Gastrocnemius medialis (tissue), 4 donors: ENCODE measurements around the gene KLHL40. TPM values are rescaled to one million over a fixed set of nuclear protein-coding genes. Genes with fewer than 3 reads are reported as not detected.

ENCODE experiments used
- ATAC-seq, 2 donors: fragments of 150-250 bp; one replicate each; pipeline ENCODE4 v1.9.1; 2016
- DNase-seq, 2 donors: peaks; one replicate each; pipeline ENCODE4 v3.0.0-alpha.2; 2019
- H3K27ac ChIP-seq, 4 donors: fragments of 200-600 bp; sonication (generic); 1 replicate in 1 of 4; 2 replicates in 3 of 4; pipeline ENCODE4 v1.5.1; 2016 to 2018; ENCODE audit warnings: mild to moderate bottlenecking in 2 of 4, moderate library complexity in 1 of 4
- H3K27me3 ChIP-seq, 3 donors: fragments of 200-600 bp; sonication (generic) in 2 of 3; 1 replicate in 1 of 3; 2 replicates in 2 of 3; pipeline versions ENCODE4 v1.5.1 to v1.6.0; 2016 to 2019; ENCODE audit warnings: mild to moderate bottlenecking in 1 of 3, moderate library complexity in 1 of 3
- H3K36me3 ChIP-seq, 2 donors: fragments of 200-600 bp; sonication (generic) in 1 of 2; one replicate each; pipeline ENCODE4 v1.5.1; 2017 to 2018
- H3K4me1 ChIP-seq, 2 donors: fragments of 200-600 bp; sonication (generic) in 1 of 2; one replicate each; pipeline ENCODE4 v1.5.1; 2016 to 2017; ENCODE audit warnings: mild to moderate bottlenecking in 2 of 2
- H3K4me3 ChIP-seq, 4 donors: fragments of 200-600 bp; sonication (generic) in 3 of 4; 1 replicate in 1 of 4; 2 replicates in 3 of 4; pipeline ENCODE4 v1.5.1; 2016 to 2019; ENCODE audit warnings: mild to moderate bottlenecking in 2 of 4
- H3K9me3 ChIP-seq, 3 donors: fragments of 200-600 bp; sonication (generic) in 2 of 3; 1 replicate in 1 of 3; 2 replicates in 2 of 3; pipeline ENCODE4 v1.5.1; 2016 to 2019
- POLR2A ChIP-seq, 2 donors: fragments of 450-650 bp; IDR thresholded peaks; one replicate each; pipeline ENCODE4 v1.6.1; 2017; ENCODE audit warnings: antibody characterized with exemption in 2 of 2, mild to moderate bottlenecking in 2 of 2, moderate library complexity in 2 of 2
- in situ Hi-C, 4 donors: fragments of 200-750 bp; cut with MboI; loops; one replicate each; pipeline versions ENCODE4 v1.15.0 to v1.8.0; 2017; ENCODE audit warnings: low sequenced_read_pairs in 4 of 4
- intact Hi-C: fragments of 100-400 bp; cut with DNase I; formaldehyde crosslinking; loops from one replicate; pipeline ENCODE4 v1.15.1; 2023; ENCODE audit warnings: low total_unique reads
- total RNA-seq, 4 donors: library from RNA; depleted of rRNA; stranded (reverse); fragments of >200 nt; gene quantifications; one replicate each; pipeline versions ENCODE4 v1.1.0 to v1.2.3, GENCODE V29; 2016
- TF ChIP-seq, protein P1 (sequence below), 5 experiments: fragments of 450-650 bp in 3 of 5; fragments of 200-600 bp in 2 of 5; sonication (generic) in 2 of 5; IDR thresholded peaks in 4 of 5; conservative IDR thresholded peaks in 1 of 5; 1 replicate in 4 of 5; 2 replicates in 1 of 5; pipeline ENCODE4 v1.5.1; 2016 to 2019; ENCODE audit warnings: antibody characterized with exemption in 5 of 5, mild to moderate bottlenecking in 3 of 5, moderate library complexity in 3 of 5

Gene KLHL40
- total RNA-seq, 4 donors from 2014 or later: 197 to 682 (median 397) TPM

DNA sequence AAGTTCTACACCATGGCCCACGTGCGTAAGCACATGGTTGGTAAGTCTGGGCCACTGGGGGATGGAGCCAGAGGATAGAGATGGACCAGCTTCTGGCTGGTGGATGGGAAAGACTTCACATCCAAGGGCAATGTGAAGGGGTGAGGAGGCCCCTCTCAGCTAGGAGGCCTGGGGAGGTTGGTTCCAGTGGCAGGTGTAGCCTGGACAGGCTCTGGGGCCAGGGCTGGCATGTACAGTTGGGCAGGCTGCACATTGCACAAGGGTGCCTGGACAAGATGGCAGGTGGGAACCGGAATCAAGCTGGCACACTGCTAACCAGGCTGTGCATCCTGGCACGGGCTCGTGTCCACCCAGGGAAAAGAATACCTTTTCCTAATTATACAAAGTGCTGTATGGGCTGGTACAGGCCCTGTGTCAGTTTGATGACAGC lies 23.7 kb upstream of the KLHL40 start:
- intact Hi-C loops (no loop called here), in situ Hi-C loops (no loop called here)
- peak in 1 of 2 donors; percentile 74 for DNase-seq
- Histone ChIP-seq H3K27me3 (no peaks in the 10 kb centered on the region), H3K9me3 (no peaks in the 10 kb centered on the region), H3K4me1 (peaks cover 35 to 44% of the 10 kb centered on the region in 2 donors), H3K36me3 (peaks cover 0 to 8% of the 10 kb centered on the region in 2 donors), H3K27ac (peak overlapping the region; percentile 87 to 100 (median 98)), H3K4me3 (no peak overlapping the region)
- no peak for TF ChIP-seq POLR2A (IDR thresholded peaks at IDR 0.05)
- TF ChIP-seq, protein P1, sequence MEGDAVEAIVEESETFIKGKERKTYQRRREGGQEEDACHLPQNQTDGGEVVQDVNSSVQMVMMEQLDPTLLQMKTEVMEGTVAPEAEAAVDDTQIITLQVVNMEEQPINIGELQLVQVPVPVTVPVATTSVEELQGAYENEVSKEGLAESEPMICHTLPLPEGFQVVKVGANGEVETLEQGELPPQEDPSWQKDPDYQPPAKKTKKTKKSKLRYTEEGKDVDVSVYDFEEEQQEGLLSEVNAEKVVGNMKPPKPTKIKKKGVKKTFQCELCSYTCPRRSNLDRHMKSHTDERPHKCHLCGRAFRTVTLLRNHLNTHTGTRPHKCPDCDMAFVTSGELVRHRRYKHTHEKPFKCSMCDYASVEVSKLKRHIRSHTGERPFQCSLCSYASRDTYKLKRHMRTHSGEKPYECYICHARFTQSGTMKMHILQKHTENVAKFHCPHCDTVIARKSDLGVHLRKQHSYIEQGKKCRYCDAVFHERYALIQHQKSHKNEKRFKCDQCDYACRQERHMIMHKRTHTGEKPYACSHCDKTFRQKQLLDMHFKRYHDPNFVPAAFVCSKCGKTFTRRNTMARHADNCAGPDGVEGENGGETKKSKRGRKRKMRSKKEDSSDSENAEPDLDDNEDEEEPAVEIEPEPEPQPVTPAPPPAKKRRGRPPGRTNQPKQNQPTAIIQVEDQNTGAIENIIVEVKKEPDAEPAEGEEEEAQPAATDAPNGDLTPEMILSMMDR (IDR thresholded peaks at IDR 0.05 in 4 of 5, conservative IDR thresholded peaks at IDR 0.05 in 1 of 5): no peak
- ATAC-seq: peak in 1 of 2 donors; percentile 46

DNA sequence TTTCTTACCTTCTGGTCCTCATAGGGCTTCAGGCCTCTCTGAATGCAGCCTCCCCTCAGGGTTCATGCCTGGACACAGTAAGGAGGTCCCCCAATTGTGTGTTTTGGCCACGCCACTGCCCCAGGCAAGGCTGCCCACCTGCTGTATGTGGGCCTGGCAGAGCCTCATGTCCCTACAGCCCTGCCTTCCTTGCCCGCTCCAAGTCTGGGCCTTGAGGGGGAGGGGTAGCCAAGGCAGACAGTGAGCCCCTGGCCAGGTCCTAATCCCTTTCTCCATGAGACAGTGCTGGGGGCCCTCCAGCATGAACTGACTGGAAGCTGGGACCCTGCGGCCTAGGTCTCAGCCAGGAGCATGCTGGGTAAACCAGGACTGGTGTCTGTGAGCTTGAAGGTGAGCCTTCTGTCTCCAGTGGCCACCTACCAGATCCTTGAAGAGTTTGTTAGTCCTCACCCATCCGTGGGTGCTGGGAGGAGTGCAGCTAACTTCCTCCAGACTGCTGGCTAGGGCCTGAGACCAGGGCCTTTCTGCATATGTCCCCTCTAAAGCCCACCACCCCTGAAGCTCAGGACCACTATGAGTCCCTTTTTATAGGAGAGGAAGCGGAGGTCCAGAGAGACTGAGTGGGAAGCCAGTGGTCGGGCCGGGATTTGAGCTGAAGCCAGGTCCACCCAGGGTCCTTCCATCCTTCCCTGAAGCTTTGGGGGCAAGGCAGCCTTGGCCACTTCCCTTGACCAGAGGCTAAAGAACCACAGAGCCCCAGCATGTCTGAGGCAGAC lies 23.1 kb upstream of the KLHL40 start:
- peaks cover 40 to 47% of the 10 kb centered on the region in 2 donors for H3K4me1 ChIP-seq
- intact Hi-C loops: no loop called here

DNA sequence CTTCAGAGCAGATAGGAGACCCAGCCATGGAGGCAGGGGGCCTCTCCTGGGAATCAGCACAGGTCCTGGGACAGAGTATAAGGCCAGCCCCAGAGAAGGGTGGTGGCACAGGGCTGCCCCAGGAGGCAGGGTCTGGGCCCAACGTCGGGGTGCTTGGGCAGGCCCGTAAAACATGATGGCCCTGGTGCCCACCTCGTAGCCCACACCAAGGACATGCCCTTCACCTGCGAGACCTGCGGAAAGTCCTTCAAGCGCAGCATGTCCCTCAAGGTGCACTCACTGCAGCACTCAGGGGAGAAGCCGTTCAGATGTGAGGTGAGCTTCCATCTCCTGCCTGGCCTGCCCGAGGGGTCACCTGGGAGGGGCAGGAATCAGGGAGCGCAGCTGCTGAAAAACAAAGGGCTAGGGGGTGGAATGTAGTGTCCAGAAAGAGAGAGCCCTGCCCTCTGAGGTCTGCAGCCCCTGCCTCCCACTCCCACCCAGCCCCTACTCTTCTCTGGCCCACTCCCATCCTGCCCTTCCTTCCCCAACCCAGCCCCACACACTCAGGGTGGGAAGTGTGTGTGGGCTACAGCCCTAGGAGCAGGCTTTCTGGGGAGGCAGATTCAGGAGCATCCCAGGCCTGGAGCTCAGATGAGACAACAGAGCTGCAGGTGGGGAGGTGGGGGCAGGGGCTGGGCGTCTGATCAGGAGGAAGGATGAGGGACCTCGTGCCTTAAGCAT lies 22.4 kb upstream of the KLHL40 start:
- TF ChIP-seq, protein P1 (IDR thresholded peaks at IDR 0.05 in 4 of 5, conservative IDR thresholded peaks at IDR 0.05 in 1 of 5): no peak
- no peak for TF ChIP-seq POLR2A (IDR thresholded peaks at IDR 0.05)
- no peaks in the 10 kb centered on the region for H3K27me3 ChIP-seq
- intact Hi-C loops: no loop called here
- H3K4me3 ChIP-seq: no peak overlapping the region
- peak overlapping the region; percentile 87 to 100 (median 98) for H3K27ac ChIP-seq
- DNase-seq (no peak), ATAC-seq (no peak)
- H3K9me3 ChIP-seq: no peaks in the 10 kb centered on the region
- in situ Hi-C loops: no loop called here
- peaks cover 0 to 8% of the 10 kb centered on the region in 2 donors for H3K36me3 ChIP-seq
- peaks cover 41 to 54% of the 10 kb centered on the region in 2 donors for H3K4me1 ChIP-seq

More for the DNA sequence above, 23.1 kb upstream of the KLHL40 start:
- no peak for TF ChIP-seq POLR2A (IDR thresholded peaks at IDR 0.05)
- TF ChIP-seq, protein P1 (IDR thresholded peaks at IDR 0.05 in 4 of 5, conservative IDR thresholded peaks at IDR 0.05 in 1 of 5): no peak
- Histone ChIP-seq H3K27ac (peak overlapping the region; percentile 87 to 100 (median 98)), H3K9me3 (no peaks in the 10 kb centered on the region), H3K36me3 (peaks cover 0 to 8% of the 10 kb centered on the region in 2 donors), H3K27me3 (no peaks in the 10 kb centered on the region), H3K4me3 (no peak overlapping the region)
- in situ Hi-C loops: no loop called here
- no peak for ATAC-seq
- no peak for DNase-seq

DNA sequence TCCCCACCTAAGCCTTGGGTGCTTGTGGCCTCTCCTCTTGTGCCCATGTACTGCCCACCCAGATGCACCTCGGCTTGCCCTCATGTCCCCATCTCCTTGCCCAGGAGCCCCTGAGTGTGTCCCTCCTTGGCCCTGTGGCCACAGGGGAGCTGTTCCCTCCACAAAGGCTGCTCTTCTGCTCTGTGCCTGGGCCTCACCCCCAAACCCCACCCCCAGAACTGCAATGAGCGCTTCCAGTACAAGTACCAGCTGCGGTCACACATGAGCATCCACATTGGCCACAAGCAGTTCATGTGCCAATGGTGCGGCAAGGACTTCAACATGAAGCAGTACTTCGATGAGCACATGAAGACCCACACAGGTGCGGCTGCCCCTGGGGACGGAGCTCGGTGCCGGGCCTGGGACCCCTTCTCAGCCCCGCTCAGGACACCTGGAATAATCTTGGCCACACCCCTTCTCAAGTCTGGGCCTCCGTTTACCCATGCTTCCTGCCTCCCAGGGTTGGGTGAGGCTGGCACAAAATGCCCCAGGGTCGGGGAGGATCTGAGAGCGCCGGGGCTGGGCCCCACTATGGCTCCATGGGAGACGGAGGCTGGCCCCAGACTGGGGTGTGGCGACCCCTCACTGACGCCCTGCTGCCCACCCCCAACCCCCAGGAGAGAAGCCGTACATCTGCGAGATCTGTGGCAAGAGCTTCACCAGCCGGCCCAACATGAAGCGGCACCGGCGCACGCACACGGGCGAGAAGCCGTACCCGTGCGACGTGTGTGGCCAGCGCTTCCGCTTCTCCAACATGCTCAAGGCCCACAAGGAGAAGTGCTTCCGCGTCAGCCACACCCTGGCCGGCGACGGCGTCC lies 21.5 kb upstream of the KLHL40 start:
- no peak for ATAC-seq
- peaks cover 0 to under 1% of the 10 kb centered on the region in 2 donors for H3K36me3 ChIP-seq
- H3K4me1 ChIP-seq: peaks cover 45 to 58% of the 10 kb centered on the region in 2 donors
- H3K9me3 ChIP-seq: no peaks in the 10 kb centered on the region
- H3K27me3 ChIP-seq: no peaks in the 10 kb centered on the region
- H3K27ac ChIP-seq: peak overlapping the region in 2 of 4 donors; percentile 4 to 74
- H3K4me3 ChIP-seq: no peak overlapping the region
- intact Hi-C loops: no loop called here
- no peak for DNase-seq
- TF ChIP-seq, protein P1 (IDR thresholded peaks at IDR 0.05 in 4 of 5, conservative IDR thresholded peaks at IDR 0.05 in 1 of 5): no peak
- TF ChIP-seq POLR2A (IDR thresholded peaks at IDR 0.05): no peak
- in situ Hi-C loops: no loop called here
